Suprapubic skin (tissue), 4 donors: ENCODE results near the gene FBXO46. TPM values are rescaled to one million over a fixed set of nuclear protein-coding genes. Genes with fewer than 3 reads are reported as not detected.

Experiments used
- DNase-seq, 2 donors: peaks; one replicate each; pipeline ENCODE4 v3.0.0-alpha.2; 2019; ENCODE audit warnings: low spot score in 2 of 2
- H3K27ac ChIP-seq: fragments of 200-600 bp; sonication (generic); one replicate; pipeline ENCODE4 v1.5.1; 2019
- H3K27me3 ChIP-seq: fragments of 200-600 bp; sonication (generic); one replicate; pipeline ENCODE4 v1.5.1; 2019
- H3K36me3 ChIP-seq: fragments of 200-600 bp; sonication (generic); one replicate; pipeline ENCODE4 v1.5.1; 2019
- H3K4me1 ChIP-seq: fragments of 200-600 bp; sonication (generic); one replicate; pipeline ENCODE4 v1.5.1; 2019
- H3K4me3 ChIP-seq: fragments of 200-600 bp; sonication (generic); one replicate; pipeline ENCODE4 v1.5.1; 2019; ENCODE audit warnings: mild to moderate bottlenecking
- H3K9me3 ChIP-seq: fragments of 200-600 bp; sonication (generic); one replicate; pipeline ENCODE4 v1.5.1; 2019
- CTCF ChIP-seq, 2 donors: fragments of 200-600 bp in 1 of 2; fragments of 450-650 bp in 1 of 2; sonication (generic) in 1 of 2; IDR thresholded peaks; one replicate each; pipeline ENCODE4 v1.5.1; 2016 to 2019; ENCODE audit warnings: antibody characterized with exemption in 2 of 2, mild to moderate bottlenecking in 1 of 2, moderate library complexity in 1 of 2
- EP300 ChIP-seq: sonication (generic); formaldehyde crosslinking; IDR thresholded peaks from one replicate; pipeline ENCODE4 v1.6.1; 2017; ENCODE audit warnings: antibody characterized with exemption
- POLR2A ChIP-seq, 2 donors: fragments of 450-650 bp; IDR thresholded peaks; one replicate each; pipeline ENCODE4 v1.6.1; 2017; ENCODE audit warnings: antibody characterized with exemption in 2 of 2, mild to moderate bottlenecking in 2 of 2, moderate library complexity in 2 of 2
- POLR2AphosphoS5 ChIP-seq, 3 donors: sonication (generic); formaldehyde crosslinking; IDR thresholded peaks; one replicate each; pipeline ENCODE4 v1.6.1; 2017; ENCODE audit warnings: antibody characterized with exemption in 3 of 3
- WGBS: methylation state at CpG from one replicate; pipeline ENCODE4 v1.1.5; 2018; 5-methylcytosine and 5-hydroxymethylcytosine counted together
- total RNA-seq, 4 donors: library from RNA; depleted of rRNA; stranded (reverse); fragments of >200 nt; gene quantifications; one replicate each; pipeline ENCODE4 v1.1.0, GENCODE V29; 2016

Gene FBXO46
- total RNA-seq, 4 donors from 2014 or later: 13.5 to 24.1 (median 15.7) TPM

GRCh38 chr19:45771311-45771933 lies 40.7 kb upstream of the FBXO46 start:
- Histone ChIP-seq H3K9me3 (no peaks in the 10 kb centered on the region), H3K4me1 (peaks cover 30% of the 10 kb centered on the region), H3K27me3 (no peaks in the 10 kb centered on the region), H3K27ac (peak overlapping the region; percentile 89), H3K36me3 (peaks cover 4% of the 10 kb centered on the region), H3K4me3 (peak overlapping the region; percentile 86)
- 84% methylated on average over 32 of the region's 46 CpGs for WGBS
- peak in 1 of 2 donors; percentile 77 for DNase-seq
- TF ChIP-seq EP300 (no peak), POLR2A (IDR thresholded peaks at IDR 0.05) (no peak), POLR2AphosphoS5 (IDR thresholded peaks at IDR 0.05) (no peak), CTCF (IDR thresholded peaks at IDR 0.05) (no peak)

GRCh38 chr19:45770192-45771101 lies 39.8 kb upstream of the FBXO46 start:
- Histone ChIP-seq H3K4me1 (peaks cover 38% of the 10 kb centered on the region), H3K27me3 (no peaks in the 10 kb centered on the region), H3K9me3 (no peaks in the 10 kb centered on the region), H3K36me3 (peaks cover 4% of the 10 kb centered on the region), H3K4me3 (peak overlapping the region; percentile 86), H3K27ac (peak overlapping the region; percentile 89)
- TF ChIP-seq EP300 (no peak), POLR2A (IDR thresholded peaks at IDR 0.05) (no peak), POLR2AphosphoS5 (IDR thresholded peaks at IDR 0.05) (peak in 2 of 3 donors; percentile 36 to 73), CTCF (IDR thresholded peaks at IDR 0.05) (peak; percentile 85 to 95)
- peak; percentile 98 to 99 for DNase-seq
- 6% methylated on average over 21 of the region's 79 CpGs for WGBS

GRCh38 chr19:45769821-45770191 lies 39.1 kb upstream of the FBXO46 start:
- Histone ChIP-seq H3K27me3 (no peaks in the 10 kb centered on the region), H3K27ac (peak overlapping the region; percentile 89), H3K9me3 (no peaks in the 10 kb centered on the region), H3K36me3 (peaks cover 2% of the 10 kb centered on the region), H3K4me3 (peak overlapping the region; percentile 86), H3K4me1 (peaks cover 38% of the 10 kb centered on the region)
- WGBS: under 1% methylated on average over 23 of the region's 28 CpGs
- DNase-seq: peak; percentile 80 to 83
- TF ChIP-seq POLR2AphosphoS5 (IDR thresholded peaks at IDR 0.05) (no peak), EP300 (no peak), CTCF (IDR thresholded peaks at IDR 0.05) (no peak), POLR2A (IDR thresholded peaks at IDR 0.05) (no peak)

GRCh38 chr19:45768984-45769782 lies 38.5 kb upstream of the FBXO46 start, which contains the start of gene SIX5:
TSS of gene SIX5 (minus strand) at chr19:45769252. CDS start at chr19:45768844, 408 bp downstream.
- peak; percentile 12 to 33 for TF ChIP-seq POLR2A (IDR thresholded peaks at IDR 0.05)
- no peak for TF ChIP-seq EP300
- TF ChIP-seq POLR2AphosphoS5 (IDR thresholded peaks at IDR 0.05): peak; percentile 45 to 98 (median 73)
- peak within 1 kb of the TSS; percentile 86 for H3K4me3 ChIP-seq
- no peaks in the 10 kb centered on the region for H3K27me3 ChIP-seq
- H3K9me3 ChIP-seq: no peaks in the 10 kb centered on the region
- peaks cover 42% of the 10 kb centered on the region for H3K4me1 ChIP-seq
- under 1% methylated on average over 50 of the region's 70 CpGs for WGBS
- peak; percentile 99 for DNase-seq
- peak within 1 kb of the TSS; percentile 89 for H3K27ac ChIP-seq
- H3K36me3 ChIP-seq: no peaks in the 10 kb centered on the region

- TF ChIP-seq POLR2A (IDR thresholded peaks at IDR 0.05) (no peak), CTCF (IDR thresholded peaks at IDR 0.05) (no peak), EP300 (no peak), POLR2AphosphoS5 (IDR thresholded peaks at IDR 0.05) (no peak)
- 0% methylated on average over 17 of the region's 33 CpGs for WGBS
- Histone ChIP-seq H3K36me3 (no peaks in the 10 kb centered on the region), H3K9me3 (no peaks in the 10 kb centered on the region), H3K27me3 (no peaks in the 10 kb centered on the region), H3K27ac (peak overlapping the region; percentile 89), H3K4me3 (peak overlapping the region; percentile 86), H3K4me1 (peaks cover 47% of the 10 kb centered on the region)
- peak in 1 of 2 donors; percentile 81 for DNase-seq
Observed at GRCh38 chr19:45768655-45768983, 37.9 kb upstream of the FBXO46 start.
